GM13977 (cell line): Measurements from ENCODE around the gene RASGEF1C.

ENCODE experiments used
- DNase-seq: peaks from one replicate; pipeline ENCODE4 v3.0.0; 2012; ENCODE audit warnings: low spot score
- CTCF ChIP-seq: IDR thresholded peaks from 2 replicates; pipeline ENCODE4 v1.5.1; 2012; ENCODE audit warnings: mild to moderate bottlenecking, control low read depth; ENCODE audit not compliant: insufficient read depth; ENCODE audit errors: extremely low read depth, missing control alignments
- in situ Hi-C: fragments of 300-500 bp; cut with MboI; formaldehyde crosslinking; loops from one replicate; pipeline ENCODE4 v1.12.0; 2022; ENCODE audit warnings: low sequenced_read_pairs, low pct_unique_long_range_greater_than_20kb, mixed read lengths, inconsistent platforms; ENCODE audit not compliant: unreplicated experiment

Gene RASGEF1C

GRCh38 chr5:180097163-180097894, 111.7 kb downstream of the RASGEF1C start:
- DNase-seq = no peak
- TF ChIP-seq CTCF = no peak
- in situ Hi-C loops = no loop called here

- in situ Hi-C loops = no loop called here
- TF ChIP-seq CTCF = no peak
- DNase-seq = no peak
These were observed 112.4 kb downstream of the RASGEF1C start for GRCh38 chr5:180096616-180097015.

- DNase-seq = no peak
- in situ Hi-C loops = no loop called here
- no peak for TF ChIP-seq CTCF
These were observed 113.5 kb downstream of the RASGEF1C start for GRCh38 chr5:180095545-180095944.

GRCh38 chr5:180093651-180094382, 115.2 kb downstream of the RASGEF1C start:
- DNase-seq = no peak
- TF ChIP-seq CTCF = no peak
- in situ Hi-C loops = no loop called here

GRCh38 chr5:180093241-180093640, 115.8 kb downstream of the RASGEF1C start:
- in situ Hi-C loops = no loop called here
- no peak for DNase-seq
- TF ChIP-seq CTCF = no peak

GRCh38 chr5:180090769-180091546, 118.1 kb downstream of the RASGEF1C start:
- TF ChIP-seq CTCF = no peak
- no peak for DNase-seq
- in situ Hi-C loops = no loop called here
